Retinal pigment epithelial cell (primary cell): ENCODE measurements around the gene TRIP6.
A peak's percentile ranks its signal among the peaks of the same experiment; 100 is the strongest.

Experiments used
- DNase-seq: peaks from one replicate; pipeline ENCODE4 v3.0.0-alpha.2; 2010; ENCODE audit warnings: low read depth
- H3K4me3 ChIP-seq: 2 replicates; pipeline ENCODE4 v1.5.1; 2011; ENCODE audit warnings: mild to moderate bottlenecking, low read length, control low read depth, moderate library complexity
- CTCF ChIP-seq: conservative IDR thresholded peaks from 2 replicates; pipeline ENCODE4 v1.5.1; 2011; ENCODE audit warnings: low read depth, low read length, control low read depth, inconsistent platforms

Gene TRIP6

GRCh38 chr7:100867040-100867775 is at the start of gene TRIP6:
TSS of gene TRIP6 (plus strand) at chr7:100867387. CDS start at chr7:100867498, 111 bp downstream.
- peak within 1 kb of the TSS; percentile 92 for H3K4me3 ChIP-seq
- no peak for TF ChIP-seq CTCF
- DNase-seq, result peak; percentile 76

GRCh38 chr7:100818366-100818765 is 48.8 kb upstream of the TRIP6 start:
- TF ChIP-seq CTCF, result no peak
- H3K4me3 ChIP-seq, result no peak overlapping the region
- DNase-seq, result no peak

GRCh38 chr7:100818825-100819224 is 48.4 kb upstream of the TRIP6 start:
- no peak overlapping the region for H3K4me3 ChIP-seq
- TF ChIP-seq CTCF, result no peak
- no peak for DNase-seq

GRCh38 chr7:100819586-100819985 is 47.6 kb upstream of the TRIP6 start:
- no peak for TF ChIP-seq CTCF
- no peak for DNase-seq
- no peak overlapping the region for H3K4me3 ChIP-seq

GRCh38 chr7:100822236-100823139 is 44.7 kb upstream of the TRIP6 start:
- no peak for TF ChIP-seq CTCF
- DNase-seq, result no peak
- no peak overlapping the region for H3K4me3 ChIP-seq

- no peak overlapping the region for H3K4me3 ChIP-seq
- no peak for DNase-seq
- no peak for TF ChIP-seq CTCF
Observed at GRCh38 chr7:100823140-100823525, 44.1 kb upstream of the TRIP6 start.
